ENCODE results near the gene BIRC2.

BIRC2 gene

DNA sequence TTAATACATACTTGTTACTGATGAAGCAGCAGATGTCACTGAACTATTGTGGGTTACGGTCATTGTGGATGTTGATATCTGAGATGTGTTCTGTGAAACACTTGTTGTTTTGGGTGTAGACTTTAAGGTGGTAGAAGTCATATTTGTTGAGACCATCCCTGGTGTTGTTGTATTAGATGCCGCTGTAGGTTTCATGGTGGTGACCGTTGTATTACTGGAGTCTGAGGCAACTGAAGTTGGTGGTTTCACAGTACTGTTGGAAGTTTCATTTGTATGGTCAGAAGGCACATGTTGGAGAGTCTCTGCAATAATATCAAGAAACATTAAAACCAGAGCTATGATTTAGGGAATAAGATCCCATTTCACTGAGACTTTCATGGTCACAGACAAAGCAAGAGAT lies 54.9 kb downstream of the BIRC2 start:
- no peak for DNase-seq (ENCODE audit: low spot score)

GRCh38 chr11:102402548-102402947 lies 55.5 kb downstream of the BIRC2 start:
- no peak for DNase-seq (ENCODE audit: low spot score)

DNA sequence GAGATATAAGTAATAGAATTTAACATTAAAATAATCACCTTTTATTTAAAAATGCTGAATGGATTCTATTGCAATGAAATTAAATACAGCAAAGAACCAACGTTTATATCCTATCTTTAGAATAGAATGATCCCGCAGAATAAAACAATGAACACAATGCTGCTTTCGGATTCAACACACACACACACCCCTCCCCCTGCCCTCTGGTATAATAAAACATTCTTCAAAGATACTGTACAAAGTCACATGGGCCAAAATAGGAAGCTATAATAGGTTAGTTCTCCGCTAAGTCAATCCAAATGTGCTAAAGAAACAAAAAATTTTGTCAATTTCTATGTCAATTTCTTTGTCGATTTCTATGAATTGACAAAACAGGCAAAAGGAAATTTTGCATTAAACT lies 58.5 kb downstream of the BIRC2 start:
- no peak for DNase-seq (ENCODE audit: low spot score)

DNA sequence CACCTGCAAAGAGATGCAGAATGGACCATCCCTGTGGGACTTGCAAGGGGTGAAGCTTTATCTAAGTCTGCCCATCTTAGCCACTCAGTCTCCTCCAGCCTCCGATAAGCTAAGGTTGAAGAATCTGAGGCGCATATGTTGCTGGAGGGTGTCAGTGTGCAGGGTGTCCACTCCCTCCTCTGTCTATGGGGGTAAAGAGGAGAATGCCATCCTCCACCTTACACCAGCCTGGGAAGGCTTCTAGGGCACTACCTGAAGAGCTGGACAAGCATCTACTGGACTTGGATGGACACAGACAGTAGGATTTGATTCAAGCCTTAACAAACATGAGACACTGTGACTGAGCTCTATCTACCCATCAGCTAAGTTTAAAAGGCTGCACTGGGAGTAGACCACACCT lies 59.1 kb downstream of the BIRC2 start:
- DNase-seq (ENCODE audit: low spot score), result no peak

DNA sequence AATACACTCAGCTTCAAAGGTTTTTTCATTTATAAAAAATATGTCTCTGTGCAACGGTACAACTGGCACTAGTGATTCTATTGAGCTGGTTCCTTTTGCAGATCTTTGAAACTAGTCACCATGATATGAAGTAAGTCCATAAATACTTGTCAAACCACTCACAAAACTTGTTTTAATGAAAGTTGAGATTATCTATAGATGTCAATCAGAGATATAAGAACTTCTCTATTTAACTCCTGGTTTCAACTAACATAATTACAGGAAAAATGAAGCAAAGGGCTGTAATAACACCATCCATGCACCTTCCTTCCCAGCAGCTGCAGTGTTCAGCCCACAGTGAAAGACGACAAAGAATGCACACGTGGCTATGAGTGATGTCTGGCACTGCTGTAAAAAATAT lies 60.9 kb downstream of the BIRC2 start:
- DNase-seq (ENCODE audit: low spot score), result no peak

DNA sequence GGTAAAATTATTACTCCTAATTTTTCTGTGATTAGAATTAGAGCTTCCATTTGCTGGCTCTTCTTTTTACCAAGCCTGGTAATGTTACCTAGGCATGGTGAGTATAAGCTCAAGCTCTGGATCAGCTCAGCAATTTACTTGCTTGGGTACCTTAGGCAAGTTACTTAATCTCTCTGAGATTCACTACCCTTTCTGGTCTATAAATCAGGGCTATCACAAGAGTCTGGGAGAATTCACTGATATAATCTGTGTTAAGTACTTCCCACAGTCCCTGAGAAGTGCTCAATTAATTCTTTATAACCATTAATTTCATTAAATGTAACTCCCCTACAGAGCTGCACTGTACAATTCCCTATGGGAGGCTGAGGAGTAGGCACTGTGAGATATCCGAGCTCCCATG lies 61.3 kb downstream of the BIRC2 start:
- no peak for DNase-seq (ENCODE audit: low spot score)

DNA sequence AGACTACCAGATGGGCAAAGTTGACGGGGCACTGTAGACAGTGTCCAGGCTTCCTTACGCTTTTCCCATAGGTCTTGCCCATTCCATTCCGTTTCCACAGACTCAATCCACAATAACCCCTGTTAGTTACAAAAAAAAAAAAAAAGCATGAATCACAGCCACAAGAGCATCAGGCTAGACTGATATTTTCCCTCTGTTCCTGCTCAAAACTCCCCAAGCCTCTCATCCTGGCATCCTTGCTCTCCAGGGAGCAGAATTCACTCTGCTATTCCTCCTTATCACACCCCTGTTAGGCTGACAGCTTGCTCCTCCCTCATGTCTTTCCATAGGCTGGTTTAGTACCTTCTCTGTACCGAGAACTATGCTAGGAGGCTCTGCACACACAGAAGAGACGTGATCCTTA lies 63.4 kb downstream of the BIRC2 start:
- DNase-seq (ENCODE audit: low spot score), result no peak

- DNase-seq (ENCODE audit: low spot score), result no peak
These were observed 64.1 kb downstream of the BIRC2 start for GRCh38 chr11:102411142-102411541.

DNA sequence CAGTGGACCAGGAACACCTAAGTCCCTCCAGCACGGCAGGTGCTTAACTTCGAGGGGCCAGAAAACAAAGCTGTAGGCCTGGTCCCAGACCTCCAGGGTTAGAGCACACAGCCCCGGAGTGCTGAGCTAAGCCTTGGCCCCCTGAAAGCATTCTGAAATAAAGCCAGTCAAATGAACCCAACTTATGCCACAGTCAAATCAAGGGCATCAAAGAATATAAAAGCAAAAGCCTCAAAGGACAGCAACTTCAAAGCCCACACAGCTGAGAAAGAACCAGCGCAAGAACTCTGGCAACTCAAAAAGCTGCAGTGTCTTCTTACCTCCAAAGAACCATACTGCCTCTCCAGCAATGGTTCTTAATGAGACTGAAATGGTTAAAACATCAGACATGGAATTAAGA lies 66.5 kb downstream of the BIRC2 start:
- no peak for DNase-seq (ENCODE audit: low spot score)

DNA sequence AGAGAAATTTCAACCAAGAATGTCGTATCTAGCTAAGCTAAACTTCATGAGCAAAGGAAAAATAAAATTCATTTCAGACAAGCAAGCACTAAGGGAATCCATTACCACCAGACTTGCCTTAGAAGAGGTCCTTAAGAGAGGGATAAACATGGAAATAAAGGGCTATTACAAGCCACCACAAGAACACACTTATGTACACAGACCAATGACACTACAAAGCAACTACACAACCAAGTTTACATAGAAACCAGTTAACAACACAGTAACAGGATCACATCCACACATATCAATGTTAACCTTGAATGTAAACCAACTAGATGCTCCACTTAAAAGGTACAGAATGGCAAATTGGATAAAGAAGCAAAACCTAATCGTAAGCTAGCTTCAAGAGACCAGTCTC lies 67.5 kb downstream of the BIRC2 start:
- DNase-seq (ENCODE audit: low spot score), result no peak

DNA sequence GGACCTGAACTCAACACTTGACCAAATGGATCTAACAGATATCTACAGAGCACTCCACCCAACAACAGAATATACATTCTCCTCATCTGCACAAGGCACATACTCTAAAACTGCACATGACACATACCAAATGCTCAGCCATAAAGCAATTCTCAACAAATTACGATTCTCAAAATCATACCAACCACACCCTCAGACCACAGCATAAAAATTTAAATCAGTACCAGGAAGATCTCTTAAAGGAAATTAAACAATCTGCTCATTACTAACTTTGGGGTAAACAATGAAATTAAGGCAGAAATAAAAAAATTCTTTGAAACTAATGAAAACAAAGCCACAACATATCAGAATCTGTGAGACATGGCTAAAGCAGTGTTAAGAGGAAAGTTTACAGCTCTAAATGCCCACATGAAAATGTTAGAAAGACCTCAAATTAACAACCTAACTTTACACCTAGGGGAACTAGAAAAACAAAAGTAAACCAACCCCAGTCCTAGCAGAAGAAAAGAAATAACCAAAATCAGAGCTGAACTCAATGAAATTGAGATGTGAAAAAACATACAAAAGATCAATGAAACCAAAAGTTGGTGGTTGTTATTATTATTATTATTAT lies 68.4 kb downstream of the BIRC2 start:
- DNase-seq (ENCODE audit: low spot score), result no peak

GRCh38 chr11:102416976-102417375 lies 70.0 kb downstream of the BIRC2 start:
- no peak for DNase-seq (ENCODE audit: low spot score)

GRCh38 chr11:102419181-102419580 lies 72.2 kb downstream of the BIRC2 start:
- DNase-seq (ENCODE audit: low spot score), result no peak

DNA sequence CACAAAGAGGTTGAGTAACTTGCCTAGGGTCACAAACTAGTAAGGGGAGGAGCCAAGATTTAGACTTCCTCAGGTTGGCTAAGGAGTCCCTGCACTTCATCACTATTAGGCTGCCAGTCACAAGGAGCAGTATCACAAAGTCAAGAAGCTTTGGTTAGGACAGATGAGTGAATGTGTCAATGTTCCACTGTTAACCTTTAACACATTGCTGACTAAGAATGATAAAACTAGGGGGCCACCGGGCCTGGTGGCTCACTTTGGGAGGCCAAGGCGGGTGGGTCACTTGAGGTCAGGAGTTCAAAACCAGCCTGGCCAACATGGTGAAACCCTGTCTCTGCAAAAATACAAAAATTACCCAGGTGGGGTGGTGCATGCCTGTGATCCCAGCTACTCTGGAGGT lies 73.5 kb downstream of the BIRC2 start:
- DNase-seq (ENCODE audit: low spot score), result no peak

DNA sequence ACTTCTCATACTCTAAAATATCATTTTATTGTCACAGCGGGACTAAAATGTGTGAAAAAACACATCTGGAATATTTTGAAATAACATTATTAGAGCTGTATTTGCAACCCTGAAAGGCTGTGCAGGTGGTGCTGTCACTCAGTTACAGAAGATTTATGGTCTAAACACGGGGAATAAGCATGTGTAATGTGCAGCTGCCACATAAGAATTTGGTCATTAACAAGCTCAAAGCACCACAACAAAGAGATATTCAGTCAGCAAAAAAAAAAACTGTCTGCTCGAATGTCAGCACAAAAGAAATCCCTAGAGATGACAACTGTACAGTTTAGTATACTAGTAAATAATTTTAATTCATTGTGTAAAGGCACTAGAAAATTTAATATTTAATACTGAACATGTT lies 74.2 kb downstream of the BIRC2 start:
- DNase-seq (ENCODE audit: low spot score), result no peak

- DNase-seq (ENCODE audit: low spot score), result no peak
These were observed 76.1 kb downstream of the BIRC2 start for GRCh38 chr11:102422817-102423712.

GRCh38 chr11:102423936-102424335 lies 76.9 kb downstream of the BIRC2 start:
- DNase-seq (ENCODE audit: low spot score), result no peak

DNA sequence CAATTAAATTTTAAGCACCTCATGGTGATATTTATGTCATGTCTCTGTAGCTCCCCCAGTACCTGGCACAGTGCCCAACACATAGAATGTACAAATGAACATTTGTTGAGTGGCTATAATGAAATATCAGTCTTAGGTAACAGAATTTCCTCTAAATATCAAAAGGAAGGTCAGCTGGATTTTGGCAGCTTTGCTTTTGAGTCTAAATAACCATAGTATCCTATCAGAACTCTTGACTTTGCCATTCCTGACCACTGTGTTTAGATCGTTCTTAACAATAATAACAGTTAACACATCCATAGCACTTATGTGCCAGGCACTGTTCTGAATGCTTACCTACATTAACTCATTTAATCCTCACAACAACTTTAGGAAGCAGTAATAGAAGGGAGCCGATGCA lies 79.0 kb downstream of the BIRC2 start:
- no peak for DNase-seq (ENCODE audit: low spot score)

DNA sequence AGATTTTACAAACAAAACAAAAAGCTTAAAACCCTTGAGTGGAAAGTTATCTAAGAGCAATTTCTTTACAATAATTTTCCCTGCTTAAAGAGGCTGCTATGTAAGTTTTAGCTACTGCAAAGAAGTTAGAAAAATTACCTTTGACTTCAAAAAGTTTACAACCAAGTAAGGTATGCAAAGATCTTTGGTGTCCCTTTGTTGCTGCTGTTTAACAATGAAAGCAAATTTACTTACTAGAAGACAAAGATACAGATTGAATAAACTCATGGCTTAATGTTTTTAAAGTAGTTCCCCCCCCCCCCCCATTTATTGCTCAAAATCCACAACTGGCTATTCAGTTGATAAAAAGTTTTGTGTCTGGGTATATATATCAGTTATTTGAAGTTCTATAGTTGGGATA lies 79.6 kb downstream of the BIRC2 start:
- no peak for DNase-seq (ENCODE audit: low spot score)

GRCh38 chr11:102427068-102427467 lies 80.1 kb downstream of the BIRC2 start:
- DNase-seq (ENCODE audit: low spot score), result no peak

Measured in RKO (cell line).